H1 (cell line): ENCODE data around the gene IVNS1ABP. TPM values are rescaled to one million over a fixed set of nuclear protein-coding genes. Genes with fewer than 3 reads are reported as not detected.

ENCODE experiments used
- CTCF ChIA-PET: fragments of 300-600 bp; sonication (Branson Sonifier 250); formaldehyde crosslinking; loops from one replicate; lab custom pipeline; 2021; ENCODE audit not compliant: partially characterized antibody; lab: Charles Lee
- POLR2A ChIA-PET: fragments of 300-600 bp; sonication (Branson Sonifier 250); formaldehyde crosslinking; loops from one replicate; lab custom pipeline; 2021; ENCODE audit warnings: inconsistent platforms; ENCODE audit not compliant: partially characterized antibody; lab: Charles Lee
- DNase-seq, 2 experiments: peaks; one replicate each; pipeline versions ENCODE4 v3.0.0 to v3.0.0-alpha.2; 2010 to 2022; ENCODE audit warnings: low spot score in 2 of 2, low read depth in 1 of 2, mixed read lengths in 1 of 2
- FAIRE-seq: peaks from 2 replicates; lab custom pipeline; 2011; peaks lifted over from hg19 to GRCh38; lab: Jason Lieb, UNC
- H2AFZ ChIP-seq: 2 replicates; pipeline ENCODE4 v1.8.1; 2012; ENCODE audit warnings: low read length, inconsistent platforms
- H2AK5ac ChIP-seq: 2 replicates; pipeline ENCODE4 v1.6.1; 2013; ENCODE audit warnings: low read depth, low read length
- H2BK120ac ChIP-seq: replicated peaks from 2 replicates; pipeline ENCODE3; 2013; ENCODE audit warnings: low read depth, low read length, inconsistent platforms
- H2BK12ac ChIP-seq: 2 replicates; pipeline ENCODE4 v1.6.1; 2013; ENCODE audit warnings: low read depth, low read length
- H2BK15ac ChIP-seq: 2 replicates; pipeline ENCODE4 v1.6.1; 2013; ENCODE audit warnings: low read length
- H2BK20ac ChIP-seq: 2 replicates; pipeline ENCODE4 v1.6.1; 2013; ENCODE audit warnings: low read length
- H2BK5ac ChIP-seq: 2 replicates; pipeline ENCODE4 v1.6.1; 2013; ENCODE audit warnings: low read depth, low read length
- H3K14ac ChIP-seq: 2 replicates; pipeline ENCODE4 v1.6.1; 2013; ENCODE audit warnings: inconsistent platforms; ENCODE audit not compliant: insufficient read length
- H3K18ac ChIP-seq: 2 replicates; pipeline ENCODE4 v1.6.1; 2013; ENCODE audit warnings: low read length; ENCODE audit errors: extremely low read depth
- H3K23ac ChIP-seq: 2 replicates; pipeline ENCODE4 v1.6.1; 2013; ENCODE audit warnings: inconsistent platforms; ENCODE audit not compliant: insufficient read length
- H3K23me2 ChIP-seq: 2 replicates; pipeline ENCODE4 v1.6.1; 2013; ENCODE audit warnings: low read depth, low read length
- H3K27ac ChIP-seq: 2 replicates; pipeline ENCODE4 v1.6.1; 2011; ENCODE audit warnings: low read depth, low read length, inconsistent platforms
- H3K27me3 ChIP-seq, 4 experiments: replicated peaks in 1 of 4; 1 replicate in 1 of 4; 2 replicates in 3 of 4; pipeline versions ENCODE4 v1.6.1 to v1.8.1; 2011 to 2013; ENCODE audit warnings: low read length in 3 of 4, mild to moderate bottlenecking in 3 of 4, inconsistent platforms in 2 of 4, mixed read lengths in 2 of 4, moderate library complexity in 1 of 4; ENCODE audit not compliant: control insufficient read depth in 3 of 4, insufficient read depth in 3 of 4; ENCODE audit errors: extremely low read depth in 1 of 4
- H3K36me3 ChIP-seq, 4 experiments: 2 replicates each; pipeline versions ENCODE4 v1.6.1 to v1.8.1; 2011 to 2013; ENCODE audit warnings: mild to moderate bottlenecking in 4 of 4, low read length in 3 of 4, moderate library complexity in 2 of 4, control low read depth in 1 of 4, inconsistent platforms in 1 of 4; ENCODE audit not compliant: insufficient read depth in 4 of 4, control insufficient read depth in 2 of 4
- H3K4ac ChIP-seq: replicated peaks from 2 replicates; pipeline ENCODE3; 2013; ENCODE audit warnings: low read length, low read depth, mixed read lengths, inconsistent platforms; ENCODE audit not compliant: insufficient read length
- H3K4me1 ChIP-seq, 4 experiments: replicated peaks in 1 of 4; 1 replicate in 1 of 4; 2 replicates in 3 of 4; pipeline versions ENCODE4 v1.6.1 to v1.8.1; 2011 to 2013; ENCODE audit warnings: low read length in 3 of 4, inconsistent platforms in 2 of 4, mixed read lengths in 1 of 4; ENCODE audit not compliant: insufficient read depth in 4 of 4, control insufficient read depth in 3 of 4
- H3K4me2 ChIP-seq, 2 experiments: 2 replicates each; pipeline versions ENCODE4 v1.6.1 to v1.8.1; 2011 to 2013; ENCODE audit warnings: low read depth in 2 of 2, low read length in 2 of 2, control low read depth in 1 of 2, inconsistent platforms in 1 of 2, mild to moderate bottlenecking in 1 of 2; ENCODE audit not compliant: insufficient read depth in 1 of 2
- H3K4me3 ChIP-seq, 4 experiments: fragments of 200-600, 300-600 bp in 1 of 4; sonication (generic), shearing (Covaris generic), sonication (Bioruptor Twin) in 1 of 4; 2 replicates each; pipeline versions ENCODE4 v1.5.1 to v1.8.1; 2011 to 2016; ENCODE audit warnings: low read length in 4 of 4, low read depth in 3 of 4, control low read depth in 2 of 4, inconsistent platforms in 2 of 4, mild to moderate bottlenecking in 2 of 4, mixed read lengths in 1 of 4, moderate library complexity in 1 of 4; ENCODE audit not compliant: insufficient read depth in 2 of 4; ENCODE audit errors: extremely low read depth in 1 of 4
- H3K56ac ChIP-seq: replicated peaks from 2 replicates; pipeline ENCODE3; 2013; ENCODE audit warnings: low read depth, mild to moderate bottlenecking, mixed read lengths, low read length, inconsistent platforms; ENCODE audit not compliant: insufficient read length
- H3K79me1 ChIP-seq: 2 replicates; pipeline ENCODE4 v1.6.1; 2013; ENCODE audit warnings: low read depth, low read length, control low read depth
- H3K79me2 ChIP-seq, 2 experiments: 2 replicates each; pipeline versions ENCODE4 v1.6.1 to v1.8.1; 2012 to 2013; ENCODE audit warnings: low read length in 2 of 2, mild to moderate bottlenecking in 2 of 2, inconsistent platforms in 1 of 2; ENCODE audit not compliant: insufficient read depth in 2 of 2, control insufficient read depth in 1 of 2
- H3K9ac ChIP-seq, 4 experiments: replicated peaks in 1 of 4; 1 replicate in 1 of 4; 2 replicates in 3 of 4; pipeline versions ENCODE4 v1.6.1 to v1.8.1; 2011 to 2013; ENCODE audit warnings: low read depth in 3 of 4, low read length in 3 of 4, control low read depth in 2 of 4, mild to moderate bottlenecking in 2 of 4, moderate library complexity in 2 of 4, inconsistent platforms in 1 of 4; ENCODE audit errors: extremely low read depth in 1 of 4
- H3K9me3 ChIP-seq, 2 experiments: 2 replicates each; pipeline versions ENCODE4 v1.6.1 to v1.8.1; 2012 to 2013; ENCODE audit warnings: mild to moderate bottlenecking in 2 of 2, moderate library complexity in 2 of 2, control low read depth in 1 of 2, inconsistent platforms in 1 of 2, low read depth in 1 of 2, low read length in 1 of 2, mixed read lengths in 1 of 2; ENCODE audit not compliant: insufficient read depth in 2 of 2
- H4K20me1 ChIP-seq, 2 experiments: replicated peaks in 1 of 2; 2 replicates each; pipeline versions ENCODE3 to v1.8.1; 2011 to 2013; ENCODE audit warnings: inconsistent platforms in 2 of 2, low read length in 2 of 2, mild to moderate bottlenecking in 1 of 2; ENCODE audit not compliant: insufficient read depth in 2 of 2, control insufficient read depth in 1 of 2
- H4K5ac ChIP-seq: 2 replicates; pipeline ENCODE4 v1.6.1; 2013; ENCODE audit warnings: low read length, low read depth, mixed read lengths, inconsistent platforms; ENCODE audit not compliant: insufficient read length
- H4K8ac ChIP-seq: 2 replicates; pipeline ENCODE4 v1.8.0; 2013; ENCODE audit warnings: mild to moderate bottlenecking, moderate library complexity, low read length, inconsistent platforms; ENCODE audit not compliant: insufficient read depth; ENCODE audit errors: extremely low read depth
- H4K91ac ChIP-seq: replicated peaks from 2 replicates; pipeline ENCODE3; 2013; ENCODE audit warnings: low read length, mixed read lengths, inconsistent platforms; ENCODE audit not compliant: insufficient read length
- ASH2L ChIP-seq: fragments of 200-600, 300-600 bp; sonication (generic); IDR thresholded peaks from one replicate; pipeline ENCODE4 v1.7.1; 2017; ENCODE audit warnings: low read length
- HDAC2 ChIP-seq, 2 experiments: fragments of 300-600 bp in 1 of 2; sonication (generic) in 1 of 2; IDR thresholded peaks; 2 replicates each; pipeline ENCODE4 v1.6.1; 2011 to 2012; ENCODE audit warnings: low read depth in 2 of 2, low read length in 2 of 2, mild to moderate bottlenecking in 2 of 2, moderate library complexity in 2 of 2, borderline replicate concordance in 1 of 2, inconsistent platforms in 1 of 2
- JUND ChIP-seq: IDR thresholded peaks from 2 replicates; pipeline ENCODE4 v1.6.1; 2011; ENCODE audit warnings: mild to moderate bottlenecking, improper control_type of control experiment, low read length
- KDM4A ChIP-seq: IDR thresholded peaks from one replicate; pipeline ENCODE4 v1.7.1; 2012; ENCODE audit warnings: low read depth, mild to moderate bottlenecking, moderate library complexity, low read length, inconsistent platforms; ENCODE audit not compliant: severe bottlenecking
- MAFK ChIP-seq: IDR thresholded peaks from 2 replicates; pipeline ENCODE4 v1.6.1; 2012; ENCODE audit warnings: low read depth, mild to moderate bottlenecking, improper control_type of control experiment, low read length
- NANOG ChIP-seq: IDR thresholded peaks from 2 replicates; pipeline ENCODE4 v1.6.1; 2011; ENCODE audit warnings: low read length, low read depth, mild to moderate bottlenecking, inconsistent platforms; ENCODE audit not compliant: insufficient read depth, poor library complexity, severe bottlenecking
- WGBS, 2 experiments: shearing (Covaris generic) in 1 of 2; methylation state at CpG; one replicate each; pipeline versions ENCODE4 v1.1.6 to v1.1.7; 2013 to 2015; ENCODE audit warnings: low lambda C conversion rate in 2 of 2, mixed read lengths in 2 of 2, inconsistent platforms in 1 of 2, low coverage in 1 of 2, missing lambda C conversion rate in 1 of 2; ENCODE audit not compliant: insufficient replicate concordance in 2 of 2, insufficient coverage in 1 of 2, insufficient read length in 1 of 2; ENCODE audit errors: extremely low coverage in 1 of 2, missing lambda C conversion rate in 1 of 2; 5-methylcytosine and 5-hydroxymethylcytosine counted together
- polyA plus RNA-seq, 7 experiments: library from polyadenylated mRNA; depleted of rRNA in 3 of 7; stranded (reverse) in 5 of 7; unstranded in 2 of 7; fragments of >200 nt in 5 of 7; fragments of 200-250 nt in 2 of 7; gene quantifications; 1 replicate in 5 of 7; 2 replicates in 1 of 7; 4 replicates in 1 of 7; pipeline versions ENCODE4 v1.2.1 to v1.2.3, GENCODE V29; 2011 to 2013; ENCODE audit warnings: missing spikeins in 2 of 7, mixed read lengths in 2 of 7
- total RNA-seq: library from RNA; stranded (reverse); fragmentation: NEBNext Ultra II Directional; extraction: Animal tissue kit (Norgen Biotek cat#: 25700); gene quantifications from 2 replicates; pipeline ENCODE4 v1.2.1, GENCODE V29; 2021

IVNS1ABP gene
- total and polyA plus RNA-seq, 2 of the 8 experiments (the other 6 are each of a cell fraction or from before 2014, with no cell fraction given): 65.9 to 189 TPM

DNA sequence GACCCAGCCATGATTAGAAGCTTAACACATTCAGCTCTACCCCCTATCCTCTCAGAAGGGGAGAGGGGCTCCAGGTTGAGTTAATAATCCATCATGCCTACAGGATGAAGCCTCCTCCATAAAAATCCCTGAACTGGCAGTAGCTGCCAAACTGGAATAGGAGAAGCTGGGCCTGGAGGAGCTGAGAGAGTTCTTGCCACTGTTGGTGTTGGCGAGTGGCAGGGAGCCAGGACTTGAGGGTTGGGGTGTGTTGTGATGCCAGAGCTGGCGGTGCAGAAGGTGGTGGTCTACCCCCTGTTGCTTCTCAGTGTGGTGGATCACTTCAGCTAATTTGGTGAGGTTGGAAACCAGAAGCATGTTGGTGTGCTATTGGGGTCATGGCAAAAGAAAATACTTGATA, 36.5 kb downstream of the IVNS1ABP start:
- no peak overlapping the region for H2BK12ac ChIP-seq
- no peaks in the 10 kb centered on the region for H3K79me1 ChIP-seq
- H3K27ac ChIP-seq: no peak overlapping the region
- no peaks in the 10 kb centered on the region for H3K27me3 ChIP-seq
- no peak overlapping the region for H3K23ac ChIP-seq
- H2BK120ac ChIP-seq: no peak overlapping the region
- no peak overlapping the region for H4K5ac ChIP-seq
- H3K36me3 ChIP-seq: no peaks in the 10 kb centered on the region
- H4K8ac ChIP-seq: no peak overlapping the region
- no peak overlapping the region for H2BK15ac ChIP-seq
- H4K91ac ChIP-seq: no peak overlapping the region
- no peak overlapping the region for H2BK20ac ChIP-seq
- H3K4me2 ChIP-seq: no peak overlapping the region
- H2AFZ ChIP-seq: no peak overlapping the region
- no peak overlapping the region for H3K56ac ChIP-seq
- WGBS, 2 experiments: 91% methylated on average over 2 of the region's 2 CpGs; no CpG with 5 or more reads in 1 of the 2 experiments
- H3K4me3 ChIP-seq: no peak overlapping the region
- H3K4ac ChIP-seq: no peak overlapping the region
- POLR2A ChIA-PET: interaction anchor here (2.9 kb wide), 1 partner anchor 10 kb away, joined by 12 read pairs; no protein-coding TSS in a partner anchor
- CTCF ChIA-PET: interaction anchor here (0.6 kb wide), 1 partner anchor 91 kb away, joined by 3 read pairs; no protein-coding TSS in a partner anchor
- H3K18ac ChIP-seq: no peak overlapping the region
- no peak overlapping the region for H3K9ac ChIP-seq
- H3K9me3 ChIP-seq: no peaks in the 10 kb centered on the region
- H3K14ac ChIP-seq: no peak overlapping the region
- H2AK5ac ChIP-seq: no peak overlapping the region
- no peaks in the 10 kb centered on the region for H3K79me2 ChIP-seq
- DNase-seq (no peak), FAIRE-seq (no peak)
- TF ChIP-seq KDM4A (no peak), HDAC2 (IDR thresholded peaks at IDR 0.05; ENCODE audit: borderline replicate concordance in 1 of 2, low read depth in 2 of 2, low read length in 2 of 2) (no peak), ASH2L (no peak), NANOG (no peak), JUND (no peak), MAFK (no peak)
- no peaks in the 10 kb centered on the region for H3K23me2 ChIP-seq
- no peak overlapping the region for H2BK5ac ChIP-seq
- no peaks in the 10 kb centered on the region for H3K4me1 ChIP-seq
- H4K20me1 ChIP-seq: no peaks in the 10 kb centered on the region
